Mesothelial cell of epicardium (in vitro differentiated cells): ENCODE data around the gene HIP1R. TPM values are rescaled to one million over a fixed set of nuclear protein-coding genes. Genes with fewer than 3 reads are reported as not detected.
"Not testable (repeated sequence)": the region's sequence is repeated elsewhere in the genome, so short reads cannot be mapped to it uniquely, and the experiment has no call there.

Source experiments
- DNase-seq, 2 experiments: peaks; one replicate each; pipeline ENCODE4 v3.0.0; 2021; ENCODE audit warnings: low spot score in 2 of 2; ENCODE audit not compliant: unreplicated experiment in 2 of 2
- H3K27ac Mint-ChIP-seq: 2 replicates; pipeline ENCODE4 v1.8.0; 2021; ENCODE audit warnings: mixed read lengths
- H3K27me3 Mint-ChIP-seq: 2 replicates; pipeline ENCODE4 v1.8.0; 2021; ENCODE audit warnings: low read depth, mixed read lengths
- H3K36me3 Mint-ChIP-seq: 2 replicates; pipeline ENCODE4 v1.8.0; 2021; ENCODE audit warnings: mixed read lengths
- H3K4me1 Mint-ChIP-seq: 2 replicates; pipeline ENCODE4 v1.8.0; 2021; ENCODE audit warnings: mixed read lengths
- H3K4me3 Mint-ChIP-seq: 2 replicates; pipeline ENCODE4 v1.8.0; 2021; ENCODE audit warnings: mild to moderate bottlenecking, moderate library complexity, mixed read lengths
- H3K9me3 Mint-ChIP-seq: 2 replicates; pipeline ENCODE4 v1.8.0; 2021; ENCODE audit warnings: mixed read lengths
- CTCF ChIP-seq: fragments of 200-600 bp; sonication (generic); IDR thresholded peaks from one replicate; pipeline ENCODE4 v1.5.0; 2021; ENCODE audit warnings: antibody characterized with exemption; ENCODE audit not compliant: unreplicated experiment
- total RNA-seq: library from RNA; stranded (reverse); gene quantifications from 3 replicates; pipeline ENCODE4 v1.2.1, GENCODE V29; 2021

Gene HIP1R
- total RNA-seq, 1 donor from 2014 or later: 40.9 TPM

GRCh38 chr12:122903693-122904034 lies 68.4 kb downstream of the HIP1R start:
- TF ChIP-seq CTCF: no peak
- Mint-ChIP-seq H3K4me1 (peaks cover 3% of the 10 kb centered on the region), H3K9me3 (peaks cover 3% of the 10 kb centered on the region), H3K27me3 (no peaks in the 10 kb centered on the region), H3K27ac (no peak overlapping the region), H3K36me3 (no peaks in the 10 kb centered on the region), H3K4me3 (no peak overlapping the region)
- no peak for DNase-seq

GRCh38 chr12:122905258-122905657 lies 70.0 kb downstream of the HIP1R start:
- not testable (repeated sequence) for H3K27ac Mint-ChIP-seq, H3K27me3 Mint-ChIP-seq, H3K36me3 Mint-ChIP-seq, DNase-seq, H3K4me3 Mint-ChIP-seq, H3K9me3 Mint-ChIP-seq
- peaks cover 11% of the 10 kb centered on the region for H3K4me1 Mint-ChIP-seq

GRCh38 chr12:122908915-122909314 lies 73.7 kb downstream of the HIP1R start:
- no peaks in the 10 kb centered on the region for H3K36me3 Mint-ChIP-seq
- no peak for DNase-seq

GRCh38 chr12:122909442-122910288 lies 74.4 kb downstream of the HIP1R start:
- H3K27me3 Mint-ChIP-seq: no peaks in the 10 kb centered on the region
- peaks cover 5% of the 10 kb centered on the region for H3K9me3 Mint-ChIP-seq
- H3K36me3 Mint-ChIP-seq: no peaks in the 10 kb centered on the region
- no peak for DNase-seq
- H3K4me3 Mint-ChIP-seq: no peak overlapping the region
- H3K4me1 Mint-ChIP-seq: peaks cover 10% of the 10 kb centered on the region
- no peak overlapping the region for H3K27ac Mint-ChIP-seq
- no peak for TF ChIP-seq CTCF

More at GRCh38 chr12:122908915-122909314, 73.7 kb downstream of the HIP1R start:
- no peaks in the 10 kb centered on the region for H3K27me3 Mint-ChIP-seq
- peaks cover 3% of the 10 kb centered on the region for H3K9me3 Mint-ChIP-seq
- TF ChIP-seq CTCF: no peak
- no peak overlapping the region for H3K4me3 Mint-ChIP-seq
- no peak overlapping the region for H3K27ac Mint-ChIP-seq
- peaks cover 10% of the 10 kb centered on the region for H3K4me1 Mint-ChIP-seq

Other genes with a start within 250 kb of the HIP1R start
- gene HCAR2, start 132.1 kb upstream of the HIP1R start, total RNA-seq: 8.4 to 11.1 TPM (median 10.9 TPM) in 3 replicates
- 1.1 to 1.6 TPM (median 1.5 TPM) in 3 replicates for gene HCAR3, start 118.6 kb upstream of the HIP1R start, total RNA-seq
- gene HCAR1, start 104.6 kb upstream of the HIP1R start, total RNA-seq: 1.2 to 1.3 TPM (median 1.2 TPM) in 3 replicates
- gene DENR, start 82.6 kb upstream of the HIP1R start, total RNA-seq: 66.4 to 69.5 TPM (median 69.4 TPM) in 3 replicates
- gene CCDC62, start 60.9 kb upstream of the HIP1R start, total RNA-seq: 0.78 to 1.1 TPM (median 0.78 TPM) in 3 replicates
- gene VPS37B, start 60.7 kb downstream of the HIP1R start, total RNA-seq: 28.1 to 29.1 TPM (median 29.0 TPM) in 3 replicates
- 14.9 to 16.7 TPM (median 16.1 TPM) in 3 replicates for gene ABCB9, start 131.0 kb downstream of the HIP1R start, total RNA-seq
- 13.8 to 15.0 TPM (median 14.9 TPM) in 3 replicates for gene OGFOD2, start 139.8 kb downstream of the HIP1R start, total RNA-seq
- gene ARL6IP4, start 145.2 kb downstream of the HIP1R start, total RNA-seq: 120 to 133 TPM (median 122 TPM) in 3 replicates